Body of pancreas (tissue), 4 donors: ENCODE data around the gene FIBCD1.

Experiments used
- POLR2A ChIP-seq, 3 donors: fragments of 450-650 bp; IDR thresholded peaks; one replicate each; pipeline ENCODE4 v1.6.1; 2016; ENCODE audit warnings: antibody characterized with exemption in 3 of 3, mild to moderate bottlenecking in 2 of 3
- TF ChIP-seq, protein P1 (sequence below), 7 experiments: fragments of 450-650 bp in 4 of 7; fragments of 200-600 bp in 3 of 7; sonication (generic) in 3 of 7; IDR thresholded peaks; one replicate each; pipeline ENCODE4 v1.5.1; 2016 to 2019; ENCODE audit warnings: antibody characterized with exemption in 7 of 7

DNA sequence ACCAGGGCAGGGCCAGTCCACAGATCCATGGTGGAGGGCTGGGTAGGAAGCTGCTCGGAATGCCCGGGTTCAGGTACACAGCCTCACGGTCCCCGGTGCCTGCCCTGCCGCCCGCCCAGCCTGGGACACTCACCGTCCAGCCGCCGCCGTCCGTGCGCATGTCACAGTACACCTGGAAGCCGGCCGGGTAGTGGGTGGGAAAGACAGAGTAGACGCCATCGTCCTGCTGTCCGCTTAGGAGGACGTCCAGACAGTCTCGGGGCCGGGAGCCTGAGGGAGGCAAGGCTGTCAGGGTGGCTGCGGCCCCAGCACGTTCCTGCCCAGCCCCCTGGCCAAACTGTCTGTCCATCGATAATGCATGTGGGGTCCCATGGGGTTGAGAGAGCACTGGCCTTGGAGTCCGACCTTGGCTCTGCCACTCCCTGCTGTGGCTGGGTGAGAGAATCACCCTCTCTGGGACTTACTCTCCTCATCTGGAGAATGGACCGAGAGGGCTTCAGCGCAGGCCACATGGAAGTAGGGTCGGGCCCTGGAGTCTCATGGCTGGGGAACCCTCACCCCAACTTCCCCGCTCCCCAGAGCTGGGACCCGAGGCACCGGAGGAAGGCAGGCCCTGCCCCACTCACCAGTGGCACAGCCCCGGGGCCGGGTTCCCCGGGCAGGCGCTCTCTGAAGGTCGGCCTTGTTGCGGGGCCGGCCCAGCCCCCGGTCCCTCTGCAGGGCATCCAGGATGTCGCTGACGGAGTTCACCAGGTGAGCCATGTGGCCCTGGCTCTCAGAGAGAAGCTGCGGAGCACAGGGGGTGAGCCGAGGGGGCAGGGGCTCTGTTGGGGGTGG is 15.2 kb downstream of the FIBCD1 start:
- no peak for TF ChIP-seq POLR2A (IDR thresholded peaks at IDR 0.05)
- TF ChIP-seq, protein P1, sequence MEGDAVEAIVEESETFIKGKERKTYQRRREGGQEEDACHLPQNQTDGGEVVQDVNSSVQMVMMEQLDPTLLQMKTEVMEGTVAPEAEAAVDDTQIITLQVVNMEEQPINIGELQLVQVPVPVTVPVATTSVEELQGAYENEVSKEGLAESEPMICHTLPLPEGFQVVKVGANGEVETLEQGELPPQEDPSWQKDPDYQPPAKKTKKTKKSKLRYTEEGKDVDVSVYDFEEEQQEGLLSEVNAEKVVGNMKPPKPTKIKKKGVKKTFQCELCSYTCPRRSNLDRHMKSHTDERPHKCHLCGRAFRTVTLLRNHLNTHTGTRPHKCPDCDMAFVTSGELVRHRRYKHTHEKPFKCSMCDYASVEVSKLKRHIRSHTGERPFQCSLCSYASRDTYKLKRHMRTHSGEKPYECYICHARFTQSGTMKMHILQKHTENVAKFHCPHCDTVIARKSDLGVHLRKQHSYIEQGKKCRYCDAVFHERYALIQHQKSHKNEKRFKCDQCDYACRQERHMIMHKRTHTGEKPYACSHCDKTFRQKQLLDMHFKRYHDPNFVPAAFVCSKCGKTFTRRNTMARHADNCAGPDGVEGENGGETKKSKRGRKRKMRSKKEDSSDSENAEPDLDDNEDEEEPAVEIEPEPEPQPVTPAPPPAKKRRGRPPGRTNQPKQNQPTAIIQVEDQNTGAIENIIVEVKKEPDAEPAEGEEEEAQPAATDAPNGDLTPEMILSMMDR (IDR thresholded peaks at IDR 0.05): no peak
